ENCODE data around the gene KCNQ1. TPM values are rescaled to one million over a fixed set of nuclear protein-coding genes. Genes with fewer than 3 reads are reported as not detected.
A peak's percentile ranks its signal among the peaks of the same experiment; 100 is the strongest.

KCNQ1 gene
- total and polyA plus RNA-seq, 2 of the 13 experiments (the other 11 are each of a cell fraction or from before 2014, with no cell fraction given): 0.02 to 0.08 TPM

- TF ChIP-seq SP140L (CRISPR knock-in tag; IDR thresholded peaks at IDR 0.05; ENCODE audit: borderline replicate concordance): no peak
- TF ChIP-seq SOX5 (CRISPR knock-in tag; IDR thresholded peaks at IDR 0.05; ENCODE audit: borderline replicate concordance): peak; percentile 19; the same call in 1 of the 2 replicates
- TF ChIP-seq ZNF703 (CRISPR knock-in tag; IDR thresholded peaks at IDR 0.05; ENCODE audit: borderline replicate concordance): no peak
- TF ChIP-seq CSRNP1 (CRISPR knock-in tag; IDR thresholded peaks at IDR 0.05): peak; percentile 95
- TF ChIP-seq ZBTB37 (CRISPR knock-in tag; IDR thresholded peaks at IDR 0.05): peak; percentile 26; the same call in 1 of the 2 replicates
- TF ChIP-seq HOXA3 (CRISPR knock-in tag; IDR thresholded peaks at IDR 0.05): peak; percentile 83
- 0 out of 2 replicates have a peak, but pooled peaks have one; percentile 51 for TF ChIP-seq NCOA5 (CRISPR knock-in tag; IDR thresholded peaks at IDR 0.05)
- TF ChIP-seq ZSCAN5A (CRISPR knock-in tag; IDR thresholded peaks at IDR 0.05; ENCODE audit: borderline replicate concordance): peak; percentile 73
- TF ChIP-seq PLRG1 (conservative IDR thresholded peaks at IDR 0.05): no peak
- TF ChIP-seq ZNF878 (CRISPR knock-in tag; IDR thresholded peaks at IDR 0.05): peak; percentile 92
- TF ChIP-seq ZNF276 (CRISPR knock-in tag; IDR thresholded peaks at IDR 0.05; ENCODE audit: low read depth): no peak
- TF ChIP-seq STAT6 (CRISPR knock-in tag; IDR thresholded peaks at IDR 0.05; ENCODE audit: borderline replicate concordance): no peak; the same call in 1 of the 2 replicates
- TF ChIP-seq KDM5B (CRISPR knock-in tag; IDR thresholded peaks at IDR 0.05; ENCODE audit: borderline replicate concordance): peak; percentile 95
- no peak; the same call in 1 of the 2 replicates for TF ChIP-seq MTA1 (CRISPR knock-in tag; IDR thresholded peaks at IDR 0.05; ENCODE audit: borderline replicate concordance)
- TF ChIP-seq HNF4A (CRISPR knock-in tag; IDR thresholded peaks at IDR 0.05): no peak
- 0 out of 2 replicates have a peak, but pooled peaks have one; percentile 40 for TF ChIP-seq TP53 (CRISPR knock-in tag; conservative IDR thresholded peaks at IDR 0.05)
- TF ChIP-seq MAFF (IDR thresholded peaks at IDR 0.05; ENCODE audit: low read depth, low read length): no peak
- no peak for TF ChIP-seq HMGA1 (CRISPR knock-in tag; conservative IDR thresholded peaks at IDR 0.05)
These were observed 255.0 kb downstream of the KCNQ1 start, which contains the start of gene KCNQ1OT1 (continued) for GRCh38 chr11:2699531-2700414.

Data from HepG2 (cell line).